ENCODE results near the gene NKAPD1.

- TF ChIP-seq POLR2AphosphoS5 (IDR thresholded peaks at IDR 0.05; ENCODE audit: low read depth, low read length) (no peak), CTCF (IDR thresholded peaks at IDR 0.05) (no peak)
These were observed 48.0 kb downstream of the NKAPD1 start for GRCh38 chr11:112121981-112122615.

Measured in Panc1 (cell line).